Effector memory CD4-positive, alpha-beta T cell (primary cell): ENCODE measurements around the gene IRS2.

Experiments
- DNase-seq, 3 donors: peaks; one replicate each; pipeline ENCODE4 v3.0.0-alpha.2; 2020
- H3K27ac ChIP-seq: 2 replicates; pipeline ENCODE4 v1.7.0; 2013; ENCODE audit warnings: mild to moderate bottlenecking, low read length, moderate library complexity; ENCODE audit not compliant: insufficient read depth, poor library complexity, severe bottlenecking
- H3K27me3 ChIP-seq: replicated peaks from 2 replicates; pipeline ENCODE4 v1.7.0; 2013; ENCODE audit warnings: mild to moderate bottlenecking, low read length; ENCODE audit not compliant: insufficient read depth, control insufficient read depth, poor library complexity, severe bottlenecking
- H3K36me3 ChIP-seq: 2 replicates; pipeline ENCODE4 v1.7.0; 2013; ENCODE audit warnings: mild to moderate bottlenecking, low read length, moderate library complexity; ENCODE audit not compliant: control insufficient read depth, insufficient read depth
- H3K4me1 ChIP-seq: 2 replicates; pipeline ENCODE4 v1.7.0; 2013; ENCODE audit warnings: low read length, mild to moderate bottlenecking; ENCODE audit not compliant: control insufficient read depth, insufficient read depth, poor library complexity, severe bottlenecking
- H3K4me3 ChIP-seq: 2 replicates; pipeline ENCODE4 v1.7.0; 2013; ENCODE audit warnings: low read length, low read depth, mild to moderate bottlenecking; ENCODE audit not compliant: insufficient read depth, poor library complexity, severe bottlenecking
- H3K9me3 ChIP-seq: 2 replicates; pipeline ENCODE4 v1.7.0; 2013; ENCODE audit warnings: mild to moderate bottlenecking, low read length, moderate library complexity; ENCODE audit not compliant: control insufficient read depth

IRS2 gene

GRCh38 chr13:109717686-109718085 is 68.7 kb downstream of the IRS2 start:
- DNase-seq: no peak
- H3K4me3 ChIP-seq: no peak overlapping the region
- H3K36me3 ChIP-seq: no peaks in the 10 kb centered on the region
- no peaks in the 10 kb centered on the region for H3K27me3 ChIP-seq
- no peaks in the 10 kb centered on the region for H3K9me3 ChIP-seq
- no peak overlapping the region for H3K27ac ChIP-seq
- H3K4me1 ChIP-seq: no peaks in the 10 kb centered on the region

GRCh38 chr13:109715902-109716301 is 70.5 kb downstream of the IRS2 start:
- no peak overlapping the region for H3K27ac ChIP-seq
- H3K9me3 ChIP-seq: no peaks in the 10 kb centered on the region
- H3K27me3 ChIP-seq: no peaks in the 10 kb centered on the region
- DNase-seq: no peak
- H3K4me3 ChIP-seq: no peak overlapping the region
- H3K36me3 ChIP-seq: no peaks in the 10 kb centered on the region
- no peaks in the 10 kb centered on the region for H3K4me1 ChIP-seq

DNA sequence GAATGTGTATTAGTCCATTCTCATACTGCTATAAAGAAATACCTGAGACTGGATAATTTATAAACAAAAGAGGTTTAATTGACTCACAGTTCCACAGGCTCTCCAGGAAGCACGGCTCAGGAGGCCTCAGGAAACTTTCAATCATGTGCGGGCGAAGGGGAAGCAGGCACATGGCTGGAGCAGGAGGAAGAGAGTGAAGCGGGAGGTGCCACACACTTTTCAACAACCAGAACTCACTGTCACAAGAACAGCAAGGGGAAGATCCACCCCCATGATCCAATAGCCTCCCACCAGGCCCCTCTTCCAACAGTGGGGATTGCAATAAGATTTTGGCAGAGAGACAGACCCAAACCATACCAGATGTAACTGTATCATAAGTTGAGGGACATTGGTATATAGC is 72.7 kb downstream of the IRS2 start:
- no peaks in the 10 kb centered on the region for H3K9me3 ChIP-seq
- H3K4me1 ChIP-seq: no peaks in the 10 kb centered on the region
- H3K4me3 ChIP-seq: no peak overlapping the region
- H3K36me3 ChIP-seq: no peaks in the 10 kb centered on the region
- H3K27me3 ChIP-seq: no peaks in the 10 kb centered on the region
- H3K27ac ChIP-seq: no peak overlapping the region
- no peak for DNase-seq

DNA sequence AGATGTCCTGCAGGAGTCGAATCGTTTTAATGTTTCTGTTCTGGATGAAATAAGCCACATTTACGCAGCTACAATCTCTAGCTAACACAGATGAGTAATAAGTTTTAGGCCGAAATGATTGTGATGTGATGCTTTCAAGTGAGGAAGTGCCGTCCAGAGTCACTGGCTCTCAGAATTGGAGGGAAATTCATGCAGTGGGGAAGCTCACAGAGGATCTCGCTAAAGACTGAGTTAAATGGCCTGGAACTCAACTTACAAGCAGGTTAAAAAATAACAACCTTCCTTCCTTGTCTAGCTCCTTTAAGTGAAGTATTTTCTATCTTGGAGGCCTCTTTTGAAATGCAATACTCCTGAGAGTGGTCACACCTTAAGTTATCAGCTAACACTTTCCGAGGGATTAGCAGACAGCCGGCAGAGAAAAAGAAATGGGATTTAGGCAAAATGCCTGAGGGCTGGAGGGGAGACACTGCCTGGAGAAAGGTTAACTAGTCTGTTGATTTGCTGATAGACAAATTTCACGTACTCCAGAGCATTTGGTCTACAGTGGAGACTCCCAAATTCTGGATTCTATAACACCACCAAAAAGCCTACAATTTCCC is 74.2 kb downstream of the IRS2 start:
- Histone ChIP-seq H3K9me3 (no peaks in the 10 kb centered on the region), H3K4me3 (no peak overlapping the region), H3K27me3 (no peaks in the 10 kb centered on the region), H3K36me3 (no peaks in the 10 kb centered on the region), H3K4me1 (no peaks in the 10 kb centered on the region), H3K27ac (no peak overlapping the region)
- DNase-seq: no peak

GRCh38 chr13:109707742-109708617 is 78.4 kb downstream of the IRS2 start:
- no peaks in the 10 kb centered on the region for H3K4me1 ChIP-seq
- DNase-seq: no peak
- H3K36me3 ChIP-seq: no peaks in the 10 kb centered on the region
- no peak overlapping the region for H3K4me3 ChIP-seq
- H3K27ac ChIP-seq: no peak overlapping the region
- H3K9me3 ChIP-seq: no peaks in the 10 kb centered on the region
- no peaks in the 10 kb centered on the region for H3K27me3 ChIP-seq

- Histone ChIP-seq H3K27ac (no peak overlapping the region), H3K36me3 (no peaks in the 10 kb centered on the region), H3K4me1 (no peaks in the 10 kb centered on the region), H3K4me3 (no peak overlapping the region), H3K27me3 (no peaks in the 10 kb centered on the region), H3K9me3 (no peaks in the 10 kb centered on the region)
- DNase-seq: no peak
Measured at GRCh38 chr13:109707044-109707741, 79.2 kb downstream of the IRS2 start.

- Histone ChIP-seq H3K4me3 (no peak overlapping the region), H3K27ac (no peak overlapping the region), H3K4me1 (no peaks in the 10 kb centered on the region), H3K27me3 (no peaks in the 10 kb centered on the region), H3K9me3 (no peaks in the 10 kb centered on the region), H3K36me3 (no peaks in the 10 kb centered on the region)
- DNase-seq: no peak
Measured at GRCh38 chr13:109706015-109706715, 80.2 kb downstream of the IRS2 start.

DNA sequence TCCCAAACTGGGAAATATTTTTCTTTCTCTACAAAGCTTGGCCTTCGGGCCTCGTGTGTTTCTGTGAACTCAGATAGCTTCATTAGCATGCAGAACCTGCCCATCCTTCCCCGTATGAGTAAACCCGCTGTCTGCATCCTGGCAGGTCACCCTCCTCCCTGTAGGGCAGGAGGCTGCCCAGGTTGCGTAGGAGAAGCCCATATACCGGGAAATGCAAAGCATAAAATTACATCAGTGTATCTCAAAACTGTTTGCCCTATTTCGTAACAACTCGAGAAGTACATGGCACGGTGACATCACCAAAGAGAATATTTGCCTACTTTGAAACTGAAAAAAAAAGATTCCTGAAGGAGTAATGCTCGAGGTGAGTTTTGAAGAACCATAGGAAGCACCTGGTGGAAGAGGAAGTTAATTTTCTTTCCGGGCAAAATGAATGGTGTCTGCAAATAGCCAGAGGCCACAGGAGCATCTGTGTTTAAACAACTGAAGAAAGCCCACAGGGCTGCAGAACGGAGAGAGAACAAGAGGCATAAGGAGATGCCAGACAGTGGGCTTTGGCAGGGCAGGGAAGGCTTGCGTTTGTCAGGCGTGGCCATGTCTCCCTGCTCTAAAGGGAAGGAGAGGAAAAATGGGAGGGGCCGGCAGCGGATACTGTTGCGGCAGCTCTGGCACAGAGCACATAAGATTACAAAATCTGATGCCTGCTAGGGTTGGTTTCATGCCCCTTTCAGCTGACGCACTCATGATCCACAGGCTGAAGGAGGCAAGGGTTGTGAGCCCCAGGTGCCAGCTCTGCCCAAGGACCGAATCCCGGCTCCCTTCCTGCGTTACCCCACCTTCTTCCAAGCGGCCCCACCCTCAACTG is 81.4 kb downstream of the IRS2 start:
- no peak for DNase-seq
- no peak overlapping the region for H3K27ac ChIP-seq
- H3K27me3 ChIP-seq: no peaks in the 10 kb centered on the region
- H3K36me3 ChIP-seq: no peaks in the 10 kb centered on the region
- H3K4me1 ChIP-seq: peaks cover 3% of the 10 kb centered on the region
- no peaks in the 10 kb centered on the region for H3K9me3 ChIP-seq
- H3K4me3 ChIP-seq: no peak overlapping the region

- H3K36me3 ChIP-seq: no peaks in the 10 kb centered on the region
- no peak for DNase-seq
- no peaks in the 10 kb centered on the region for H3K27me3 ChIP-seq
- peaks cover 6% of the 10 kb centered on the region for H3K4me1 ChIP-seq
- no peaks in the 10 kb centered on the region for H3K9me3 ChIP-seq
- H3K27ac ChIP-seq: no peak overlapping the region
- no peak overlapping the region for H3K4me3 ChIP-seq
Measured at GRCh38 chr13:109703250-109703649, 83.1 kb downstream of the IRS2 start.
